Measurements from ENCODE around the gene PNPLA7. TPM values are rescaled to one million over a fixed set of nuclear protein-coding genes. Genes with fewer than 3 reads are reported as not detected.
"Not testable (repeated sequence)": the region's sequence is repeated elsewhere in the genome, so short reads cannot be mapped to it uniquely, and the experiment has no call there.

The PNPLA7 gene
- total RNA-seq, 1 donor from 2014 or later, result 4.4 TPM

DNA sequence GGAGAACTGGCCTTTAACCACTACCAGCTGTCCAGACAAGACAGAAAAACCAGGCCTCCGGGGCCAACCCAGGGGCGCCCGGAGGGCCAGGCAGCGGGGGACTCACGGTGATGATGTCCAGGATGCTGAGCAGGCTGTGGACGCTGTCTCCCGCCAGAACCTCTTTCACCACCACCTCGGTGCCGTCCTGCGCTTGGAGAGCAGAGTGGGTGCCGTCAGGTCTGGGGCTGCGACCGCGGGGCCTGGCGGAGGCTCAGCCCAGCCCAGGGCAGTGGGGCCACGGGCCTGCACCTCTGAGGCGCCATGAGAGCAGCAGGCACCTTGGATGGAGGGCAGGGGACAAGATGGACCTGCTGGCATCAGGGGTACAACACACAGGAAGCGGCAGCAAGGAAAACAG is 9.7 kb downstream of the PNPLA7 start:
- no peak for DNase-seq

DNA sequence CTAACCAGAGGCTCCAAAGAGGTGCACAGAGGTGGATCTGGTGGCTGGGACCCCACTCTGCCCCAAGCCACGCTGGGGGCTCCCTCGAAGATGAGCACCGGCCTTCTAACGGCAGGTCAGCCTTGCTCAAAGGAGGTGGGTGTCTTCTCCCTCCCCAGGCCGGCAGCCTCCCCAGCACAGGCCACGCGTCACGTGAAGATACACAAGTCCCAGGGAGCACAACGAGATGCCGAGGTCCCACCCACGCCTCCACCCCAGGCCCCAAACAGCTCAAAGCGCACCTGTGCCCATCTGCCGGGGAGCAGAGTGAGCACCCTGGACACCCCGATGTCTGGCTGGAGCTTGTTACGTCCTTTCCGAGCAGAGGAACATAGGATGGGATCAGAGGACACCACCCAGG is 12.1 kb downstream of the PNPLA7 start:
- no peak for DNase-seq

DNA sequence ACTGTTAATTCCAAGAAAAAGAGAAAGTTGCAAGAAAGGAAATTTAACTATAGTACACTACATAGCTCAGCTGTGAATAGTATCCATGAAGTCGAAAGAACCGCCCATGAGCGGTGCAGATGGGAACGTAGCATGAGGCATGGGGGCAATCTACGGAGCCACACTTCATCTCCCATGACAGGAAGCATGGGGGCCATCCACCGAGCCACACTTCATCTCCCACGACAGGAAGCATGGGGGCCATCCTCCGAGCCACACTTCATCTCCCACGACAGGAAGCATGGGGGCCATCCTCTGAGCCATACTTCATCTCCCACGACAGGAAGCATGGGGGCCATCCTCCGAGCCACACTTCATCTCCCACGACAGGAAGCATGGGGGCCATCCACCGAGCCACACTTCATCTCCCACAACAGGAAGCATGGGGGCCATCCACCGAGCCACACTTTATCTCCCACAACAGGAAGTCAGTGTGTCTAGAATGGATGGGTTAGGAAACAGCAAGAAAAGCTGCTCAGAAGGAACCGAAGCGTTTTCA is 13.5 kb downstream of the PNPLA7 start:
- not testable (repeated sequence) for DNase-seq

DNA sequence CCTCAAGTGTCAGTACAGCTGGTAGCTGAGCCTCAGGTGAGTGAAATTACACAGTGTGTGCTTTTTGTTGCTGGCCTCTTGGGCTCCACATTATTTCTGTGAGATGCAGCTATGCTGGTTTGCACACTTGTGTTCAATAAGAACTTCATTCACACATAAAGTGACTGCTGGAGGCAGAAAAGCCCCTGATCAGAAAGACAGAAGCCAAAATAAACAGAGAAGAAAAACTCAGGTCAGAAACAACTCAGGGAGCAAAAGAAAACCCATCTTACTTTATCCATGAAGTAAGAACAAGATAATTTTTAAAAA is 15.1 kb downstream of the PNPLA7 start:
- no peak for DNase-seq

DNA sequence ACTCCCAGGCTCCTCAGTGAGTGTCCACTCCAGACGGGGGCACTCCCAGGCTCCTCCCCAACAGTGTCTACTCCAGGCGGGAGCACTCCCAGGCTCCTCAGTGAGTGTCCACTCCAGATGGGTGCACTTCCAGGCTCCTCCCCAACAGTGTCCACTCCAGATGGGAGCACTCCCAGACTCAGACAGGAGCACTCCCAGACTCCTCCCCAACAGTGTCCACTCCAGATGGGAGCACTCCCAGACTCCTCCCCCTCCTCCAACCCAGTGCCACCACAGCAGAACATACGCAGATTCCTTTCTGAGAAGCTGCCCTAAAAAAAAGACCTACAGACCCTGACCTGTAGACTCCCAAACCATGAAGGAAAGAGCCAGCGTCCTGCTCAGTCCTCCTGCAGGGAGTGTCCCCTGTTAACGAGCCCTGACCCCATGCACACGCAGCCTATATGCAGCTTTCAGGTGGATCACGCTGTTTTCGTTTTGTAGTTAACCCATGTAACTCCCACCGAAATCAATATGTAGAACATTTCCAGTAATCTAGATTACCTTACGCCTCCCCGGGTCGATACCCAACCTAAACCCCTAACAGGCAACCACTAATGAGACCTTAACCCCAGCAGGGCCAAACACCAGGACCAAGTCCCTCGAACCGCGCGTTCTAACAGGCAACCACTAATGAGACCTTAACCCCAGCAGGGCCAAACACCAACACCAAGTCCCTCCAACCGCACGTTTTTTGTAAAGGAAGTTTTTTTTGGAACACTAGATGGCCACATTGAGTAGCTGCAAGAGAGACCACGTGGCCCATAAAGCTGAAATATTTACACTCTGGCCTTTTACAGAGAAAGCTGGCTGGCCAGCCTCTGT is 15.7 kb downstream of the PNPLA7 start:
- peak; percentile 32 for DNase-seq

DNA sequence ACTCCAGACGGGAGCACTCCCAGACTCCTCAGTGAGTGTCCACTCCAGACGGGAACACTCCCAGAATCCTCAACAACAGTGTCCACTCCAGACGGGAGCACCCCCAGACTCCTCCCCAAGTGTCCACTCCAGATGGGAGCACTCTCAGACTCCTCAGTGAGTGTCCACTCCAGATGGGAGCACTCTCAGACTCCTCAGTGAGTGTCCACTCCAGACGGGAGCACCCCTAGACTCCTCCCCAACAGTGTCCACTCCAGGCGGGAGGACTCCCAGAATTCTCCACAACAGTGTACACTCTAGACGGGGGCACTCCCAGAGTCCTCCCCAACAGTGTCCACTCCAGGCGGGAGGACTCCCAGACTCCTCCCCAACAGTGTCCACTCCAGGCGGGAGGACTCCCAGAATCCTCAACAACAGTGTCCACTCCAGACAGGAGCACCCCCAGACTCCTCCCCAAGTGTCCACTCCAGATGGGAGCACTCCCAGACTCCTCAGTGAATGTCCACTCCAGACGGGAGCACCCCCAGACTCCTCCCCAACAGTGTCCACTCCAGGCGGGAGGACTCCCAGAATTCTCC is 17.2 kb downstream of the PNPLA7 start:
- not testable (repeated sequence) for DNase-seq

DNA sequence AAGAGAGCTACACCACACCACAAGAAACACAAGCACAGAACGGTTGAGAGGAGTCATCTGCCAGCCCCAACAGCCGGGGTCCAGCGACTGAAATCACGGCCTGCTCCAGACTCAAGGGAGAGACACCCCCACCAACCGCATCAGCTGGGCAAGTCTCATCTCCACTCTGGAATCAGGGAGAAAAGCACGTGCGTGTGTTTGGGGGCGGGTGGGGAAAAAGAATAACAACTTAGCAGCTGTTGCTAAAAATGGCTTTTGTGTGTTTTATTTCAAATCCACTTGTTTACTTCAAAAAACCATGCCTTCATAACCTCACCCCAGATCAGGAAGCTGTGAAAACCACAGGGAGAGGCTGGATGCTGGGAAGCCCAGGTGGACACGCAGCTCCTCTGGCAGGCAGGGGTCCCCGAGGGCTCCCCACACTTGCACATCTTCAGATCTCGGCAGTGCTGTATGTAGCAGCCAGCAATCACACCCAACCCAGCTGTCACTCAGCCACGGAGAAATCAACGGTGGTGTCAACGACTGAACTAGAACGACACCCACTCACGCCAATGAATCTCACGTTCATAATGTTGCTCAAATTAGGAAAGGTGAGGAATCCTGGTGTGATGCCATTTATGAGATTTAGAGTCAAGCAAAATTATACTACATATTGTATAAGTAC is 19.0 kb downstream of the PNPLA7 start:
- no peak for DNase-seq

DNA sequence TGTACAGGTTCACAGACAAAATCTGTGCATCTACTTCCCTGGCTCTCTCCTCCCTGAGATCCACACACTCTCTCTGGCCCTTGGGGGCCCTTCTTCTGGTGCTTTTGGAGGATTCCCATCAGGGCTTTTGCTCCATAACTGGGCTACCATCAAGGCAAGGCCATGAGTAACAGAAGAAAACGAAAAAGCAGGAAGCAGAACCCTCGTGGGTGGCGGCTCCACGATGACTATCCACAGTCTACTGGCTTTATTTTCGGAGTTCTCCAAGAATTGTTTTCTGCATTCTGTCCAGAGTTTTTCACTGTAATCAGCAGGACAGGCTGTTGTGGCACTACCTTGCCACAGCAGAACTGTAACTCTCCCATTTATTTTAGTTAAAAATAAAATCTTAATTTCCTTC is 19.9 kb downstream of the PNPLA7 start:
- no peak for DNase-seq

DNA sequence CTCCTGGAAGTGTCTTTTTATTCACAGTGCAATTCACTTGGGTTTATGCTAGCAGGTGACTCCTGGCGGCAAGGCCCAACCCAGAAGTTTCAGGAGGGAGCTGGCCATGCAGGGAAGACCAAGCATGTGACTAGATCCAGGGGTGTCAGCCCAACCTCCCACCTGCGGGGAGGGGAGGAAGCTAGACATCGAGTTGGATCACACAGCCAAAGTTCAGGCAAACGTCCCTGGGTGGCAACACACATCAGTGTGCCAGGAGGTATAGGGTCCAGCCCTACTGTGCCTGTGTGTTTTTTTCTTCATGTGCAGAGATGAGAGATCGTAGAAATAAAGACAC is 25.3 kb downstream of the PNPLA7 start:
- no peak for DNase-seq

DNA sequence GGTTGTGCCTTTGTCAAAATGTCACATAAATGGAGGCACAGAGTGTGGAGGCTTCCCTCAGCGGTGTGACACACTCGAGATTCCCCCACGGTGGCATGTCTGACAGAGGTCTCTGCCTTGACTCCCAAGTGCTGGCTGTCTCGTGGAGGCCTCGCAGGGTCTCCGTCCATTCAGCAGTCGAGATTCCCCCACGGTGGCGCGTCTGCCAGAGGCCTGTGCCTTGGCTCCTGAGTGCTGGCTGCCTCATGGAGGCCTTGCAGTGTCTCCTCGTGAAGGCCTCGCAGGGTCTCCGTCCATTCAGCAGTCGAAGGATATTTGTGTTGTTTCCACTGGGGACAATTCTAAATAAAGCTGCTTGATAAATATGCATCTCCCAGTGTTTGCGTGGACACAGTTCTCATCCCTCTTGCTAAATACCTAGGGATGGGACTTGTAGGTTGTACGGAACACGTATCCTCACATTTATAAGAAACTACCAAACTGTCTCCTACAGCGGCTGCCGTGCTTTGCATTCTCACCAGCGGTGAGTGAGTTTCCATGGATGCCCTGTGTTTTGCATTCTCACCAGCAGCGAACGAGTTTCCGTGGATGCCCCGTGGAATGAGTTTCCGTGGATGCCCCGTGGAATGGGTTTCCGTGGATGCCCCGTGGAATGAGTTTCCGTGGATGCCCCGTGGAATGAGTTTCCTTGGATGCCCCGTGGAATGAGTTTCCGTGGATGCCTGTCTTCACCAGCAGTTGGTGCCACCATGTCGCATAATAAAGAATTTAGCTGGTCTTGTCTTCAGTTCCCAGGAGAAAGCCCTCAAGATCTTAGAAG is 25.8 kb downstream of the PNPLA7 start:
- no peak for DNase-seq

DNA sequence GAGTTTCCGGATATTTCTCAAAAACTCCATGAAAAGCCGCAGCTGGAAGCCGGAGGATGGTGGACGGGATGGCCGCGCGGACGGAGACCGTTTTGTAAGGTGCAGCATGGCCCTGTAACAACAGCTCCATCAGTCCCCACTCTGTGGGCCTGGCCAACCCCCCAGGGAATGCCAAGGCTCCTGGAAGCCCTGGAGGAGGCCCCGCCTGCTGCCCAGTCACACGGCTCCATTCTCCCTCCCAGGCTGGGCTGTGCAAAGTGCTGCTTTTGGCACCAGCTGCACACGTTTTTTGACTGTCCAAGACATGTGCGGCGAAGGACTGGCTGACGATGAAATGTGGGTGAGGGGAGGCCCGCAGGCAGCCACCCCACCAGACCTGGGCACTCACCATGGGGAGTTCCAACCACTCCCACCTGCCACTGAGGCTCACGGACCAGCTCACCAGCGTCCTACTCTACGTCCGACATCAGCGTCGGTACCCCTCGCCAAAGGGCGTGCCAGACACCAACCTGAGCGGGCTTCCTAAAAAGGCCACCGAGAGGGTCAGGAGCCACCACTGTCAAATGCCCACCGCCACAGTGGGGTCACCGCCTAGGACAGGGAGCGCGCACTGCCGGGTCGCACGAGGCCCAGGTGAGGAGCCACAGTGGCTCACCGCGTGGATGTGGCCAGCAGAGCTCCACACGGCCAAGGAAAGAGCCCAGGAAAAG is 27.3 kb downstream of the PNPLA7 start:
- DNase-seq, result no peak

DNA sequence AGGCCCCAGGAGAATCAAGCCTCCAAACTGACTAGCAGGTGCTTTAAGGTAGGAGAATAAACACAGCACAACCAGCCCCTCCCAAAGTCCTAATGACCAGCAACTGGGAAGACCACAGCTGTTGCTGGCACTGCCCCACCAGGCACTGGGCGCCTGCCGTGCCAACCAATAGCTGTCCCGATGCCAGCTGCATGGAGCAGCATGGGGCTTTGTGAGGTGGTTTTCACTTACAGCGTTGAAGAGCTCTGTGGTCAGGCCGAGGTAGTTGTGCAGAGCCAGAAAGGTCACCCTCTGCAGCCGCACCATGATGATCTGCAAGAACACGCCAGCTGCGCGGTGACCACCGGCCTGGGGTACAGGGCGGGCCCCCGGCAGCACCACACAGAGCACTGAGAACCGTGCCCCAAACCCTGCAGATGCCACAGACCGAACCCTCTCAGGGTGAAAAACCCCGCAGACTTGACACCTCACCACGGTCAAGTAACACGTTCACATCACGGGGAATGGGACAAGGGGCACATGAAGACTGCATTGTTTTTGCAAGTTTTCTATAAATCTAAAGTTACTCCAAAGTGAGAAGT is 28.7 kb downstream of the PNPLA7 start:
- DNase-seq, result no peak

DNA sequence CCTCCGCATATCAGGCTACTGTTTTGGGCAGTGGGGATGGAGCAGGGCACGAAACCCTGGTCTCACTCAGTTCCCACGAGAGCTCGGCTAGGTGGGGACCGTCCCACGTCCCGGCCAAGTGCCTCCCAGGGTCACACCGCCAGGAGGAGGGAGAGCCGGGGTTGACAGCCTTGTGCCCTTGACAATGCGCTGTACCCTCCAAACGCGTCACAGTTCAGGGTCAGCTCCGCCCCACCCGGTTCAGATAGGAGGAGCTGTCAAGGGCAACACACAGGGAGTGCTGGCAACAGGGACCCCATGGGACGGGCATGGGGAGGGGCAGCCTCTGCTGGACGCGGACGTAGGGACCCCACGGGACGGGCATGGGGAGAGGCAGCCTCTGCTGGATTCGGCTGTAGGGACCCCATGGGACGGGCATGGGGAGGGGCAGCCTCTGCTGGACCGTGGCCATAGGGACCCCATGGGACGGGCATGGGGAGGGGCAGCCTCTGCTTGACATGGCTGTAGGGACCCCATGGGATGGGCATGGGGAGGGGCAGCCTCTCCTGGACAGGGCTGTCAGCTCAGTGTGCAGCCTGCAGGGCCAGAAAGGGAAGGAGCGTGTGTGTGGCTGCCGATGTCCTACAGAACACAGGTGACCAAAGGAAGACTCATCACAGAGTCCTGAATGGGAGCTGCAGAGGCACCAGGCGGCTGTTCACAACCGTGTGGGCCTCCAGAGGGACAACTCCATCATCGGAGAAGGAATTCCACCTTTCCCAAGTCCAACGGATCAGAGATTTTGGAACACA is 29.4 kb downstream of the PNPLA7 start:
- no peak for DNase-seq

DNA sequence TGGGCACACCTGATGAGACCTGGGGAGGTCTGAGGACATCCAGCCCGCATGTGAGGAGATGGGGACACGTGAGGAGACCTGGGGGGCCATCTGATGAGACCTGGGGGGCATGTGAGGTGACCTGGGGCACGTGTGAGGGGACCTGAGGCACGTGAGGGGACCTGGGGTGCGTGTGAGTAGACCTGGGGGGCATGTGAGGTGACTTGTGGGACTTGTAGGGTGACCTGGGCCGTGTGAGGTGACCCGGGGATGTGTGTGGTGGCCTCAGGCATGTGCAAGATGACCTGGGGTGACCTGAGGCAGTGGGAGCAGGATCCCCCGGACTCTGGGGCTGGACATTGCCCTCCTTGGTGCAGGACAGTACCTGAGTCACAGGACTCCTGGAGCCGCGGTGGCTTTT is 30.6 kb downstream of the PNPLA7 start:
- no peak for DNase-seq

DNA sequence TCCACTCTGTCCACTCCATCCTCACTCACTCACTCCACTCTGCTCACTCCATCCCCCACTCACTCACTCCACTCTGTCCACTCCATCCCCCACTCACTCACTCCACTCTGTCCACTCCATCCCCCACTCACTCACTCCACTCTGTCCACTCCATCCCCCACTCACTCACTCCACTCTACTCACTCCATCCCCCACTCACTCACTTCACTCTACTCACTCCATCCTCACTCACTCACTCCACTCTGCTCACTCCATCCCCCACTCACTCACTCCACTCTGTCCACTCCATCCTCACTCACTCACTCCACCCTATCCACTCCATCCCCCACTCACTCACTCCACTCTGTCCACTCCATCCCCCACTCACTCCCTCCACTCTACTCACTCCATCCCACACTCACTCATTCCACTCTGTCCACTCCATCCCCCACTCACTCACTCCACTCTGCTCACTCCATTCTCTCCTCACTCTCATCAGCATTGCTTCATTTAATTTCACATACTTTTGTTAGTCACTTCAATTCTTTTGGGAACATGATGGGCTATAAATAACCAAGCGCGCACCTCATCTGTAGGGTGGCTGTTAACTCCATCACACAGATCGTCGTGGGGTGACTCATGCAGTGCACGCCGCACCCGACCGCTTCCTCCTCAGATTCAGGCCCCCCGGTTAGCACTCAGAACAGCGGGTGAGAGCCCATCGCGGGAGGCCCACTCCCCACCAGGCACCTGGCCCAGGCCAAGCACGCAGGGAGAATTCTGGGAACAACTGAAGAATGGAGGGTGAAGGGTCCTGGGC is 31.3 kb downstream of the PNPLA7 start:
- not testable (repeated sequence) for DNase-seq

DNA sequence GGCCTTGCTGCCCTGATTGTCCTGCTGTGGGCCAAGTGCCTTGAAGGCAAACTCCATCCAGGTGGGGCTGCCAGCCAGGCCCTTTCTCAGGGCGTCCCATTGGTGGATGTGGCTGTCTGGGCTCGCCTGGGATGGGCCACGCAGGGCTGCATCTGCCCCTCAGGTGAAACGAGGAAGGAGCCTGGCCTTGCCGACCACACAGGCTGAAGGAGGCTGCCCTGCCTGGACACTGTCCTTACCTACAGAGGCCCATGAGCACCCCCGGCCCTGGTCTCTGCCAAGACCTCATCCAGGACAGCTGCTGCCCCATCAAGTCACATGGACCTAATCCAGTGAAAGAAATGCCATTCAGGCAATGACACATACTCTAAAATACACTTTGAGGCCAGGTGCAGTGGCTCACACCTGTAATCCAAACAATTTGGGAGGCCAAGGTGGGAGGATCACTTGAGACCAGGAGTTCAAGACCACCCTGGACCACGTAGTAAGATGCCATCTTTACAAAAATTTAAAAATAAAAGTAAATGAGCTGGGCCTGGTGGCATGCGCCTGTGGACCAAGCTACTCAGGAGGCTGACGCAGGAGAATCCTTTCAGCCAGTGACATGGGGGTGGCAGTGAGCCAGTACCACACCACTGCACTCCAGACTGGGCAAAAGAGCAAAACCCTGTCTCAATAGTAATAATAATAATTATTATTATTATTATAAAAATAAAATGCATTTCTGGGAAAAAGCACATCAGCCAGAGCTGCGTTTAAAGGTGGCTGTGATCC is 33.9 kb downstream of the PNPLA7 start:
- DNase-seq, result no peak

DNA sequence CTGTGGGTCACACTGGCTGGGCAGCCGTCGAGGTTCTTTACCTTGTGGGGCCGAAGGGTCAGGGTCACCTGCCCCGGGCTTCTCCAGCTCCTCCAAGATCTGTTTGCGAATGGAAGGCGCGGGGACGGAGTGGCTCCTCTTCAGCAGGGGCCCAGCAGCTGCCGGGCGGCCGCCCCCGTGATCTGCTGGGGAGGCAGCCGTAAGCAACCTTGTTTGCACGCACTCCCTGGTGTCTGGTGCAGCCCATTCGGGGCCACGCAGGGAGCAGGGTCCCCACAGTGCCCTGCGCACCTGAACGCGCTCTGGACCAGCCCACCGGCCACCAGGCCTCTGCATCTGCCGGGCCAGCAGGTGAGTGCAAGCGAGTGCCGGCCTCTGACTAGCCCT is 34.9 kb downstream of the PNPLA7 start:
- DNase-seq, result no peak

DNA sequence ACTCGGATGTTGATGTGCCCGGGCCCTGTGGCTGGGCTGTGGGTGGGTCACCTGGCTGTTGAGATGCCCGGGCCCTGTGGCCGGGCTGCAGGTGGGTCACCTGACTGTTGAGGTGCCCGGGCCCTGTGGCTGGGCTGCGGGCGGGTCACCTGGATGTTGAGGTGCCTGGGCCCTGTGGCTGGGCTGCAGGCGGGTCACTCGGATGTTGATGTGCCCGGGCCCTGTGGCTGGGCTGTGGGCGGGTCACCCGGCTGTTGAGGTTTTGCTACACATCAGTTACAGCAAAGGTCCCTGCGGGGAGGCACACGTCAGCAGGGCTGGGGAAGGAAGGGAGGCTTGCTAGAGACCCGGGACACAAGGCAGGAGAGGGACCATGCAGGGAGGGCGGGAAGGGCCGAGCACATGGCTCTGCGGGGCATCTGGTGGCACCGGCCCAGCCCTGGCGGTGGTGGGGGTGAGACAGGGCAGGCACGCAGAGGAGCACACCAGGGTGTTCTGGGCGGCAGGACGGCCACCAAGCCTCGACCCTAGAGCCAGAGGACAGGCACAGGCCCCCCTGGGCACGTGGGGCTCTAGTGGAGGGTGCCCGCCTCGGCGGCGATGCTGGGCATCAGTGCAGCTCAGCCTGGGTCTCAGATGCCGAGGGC is 35.4 kb downstream of the PNPLA7 start:
- DNase-seq, result no peak

All from skin of body (tissue), 2 donors.